ENCODE measurements around the gene TENT5C. TPM values are rescaled to one million over a fixed set of nuclear protein-coding genes. Genes with fewer than 3 reads are reported as not detected.
A peak's percentile ranks its signal among the peaks of the same experiment; 100 is the strongest.

The TENT5C gene
- total and polyA plus RNA-seq, 7 donors = 1.5 to 31.4 (median 9.7) TPM

DNA sequence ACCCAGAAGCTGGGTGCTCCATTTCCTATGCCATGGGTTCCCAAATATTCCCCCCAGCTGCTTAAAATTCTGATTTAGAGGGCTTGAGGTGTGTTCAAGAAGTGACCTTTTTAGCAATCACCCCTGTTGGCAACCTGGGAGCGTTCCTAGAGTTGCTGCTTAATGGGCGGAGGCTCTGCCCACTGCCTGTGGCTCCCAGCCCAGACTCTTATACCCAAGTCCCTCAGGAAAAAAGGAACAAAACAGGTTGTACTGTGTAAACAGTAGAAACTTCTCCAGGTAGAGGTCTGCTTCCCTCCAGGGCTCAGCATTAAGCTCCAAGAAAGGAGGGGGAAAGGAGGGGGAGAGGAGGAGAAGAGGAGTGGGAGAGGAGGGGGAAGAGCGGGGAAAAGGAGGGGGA, 14.6 kb upstream of the TENT5C start:
- DNase-seq (no peak), ATAC-seq (no peak)
- Histone ChIP-seq H3K27ac (peak overlapping the region; percentile 61), H3K27me3 (ENCODE audit: insufficient read depth in 3 of 3, low read length in 2 of 3) (no peaks in the 10 kb centered on the region), H3K9me3 (no peaks in the 10 kb centered on the region), H3K36me3 (ENCODE audit: insufficient read depth in 1 of 2, low read depth in 1 of 2) (no peaks in the 10 kb centered on the region), H3K4me1 (peaks cover 15% of the 10 kb centered on the region), H3K4me3 (no peak overlapping the region)
- TF ChIP-seq, protein P1, sequence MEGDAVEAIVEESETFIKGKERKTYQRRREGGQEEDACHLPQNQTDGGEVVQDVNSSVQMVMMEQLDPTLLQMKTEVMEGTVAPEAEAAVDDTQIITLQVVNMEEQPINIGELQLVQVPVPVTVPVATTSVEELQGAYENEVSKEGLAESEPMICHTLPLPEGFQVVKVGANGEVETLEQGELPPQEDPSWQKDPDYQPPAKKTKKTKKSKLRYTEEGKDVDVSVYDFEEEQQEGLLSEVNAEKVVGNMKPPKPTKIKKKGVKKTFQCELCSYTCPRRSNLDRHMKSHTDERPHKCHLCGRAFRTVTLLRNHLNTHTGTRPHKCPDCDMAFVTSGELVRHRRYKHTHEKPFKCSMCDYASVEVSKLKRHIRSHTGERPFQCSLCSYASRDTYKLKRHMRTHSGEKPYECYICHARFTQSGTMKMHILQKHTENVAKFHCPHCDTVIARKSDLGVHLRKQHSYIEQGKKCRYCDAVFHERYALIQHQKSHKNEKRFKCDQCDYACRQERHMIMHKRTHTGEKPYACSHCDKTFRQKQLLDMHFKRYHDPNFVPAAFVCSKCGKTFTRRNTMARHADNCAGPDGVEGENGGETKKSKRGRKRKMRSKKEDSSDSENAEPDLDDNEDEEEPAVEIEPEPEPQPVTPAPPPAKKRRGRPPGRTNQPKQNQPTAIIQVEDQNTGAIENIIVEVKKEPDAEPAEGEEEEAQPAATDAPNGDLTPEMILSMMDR (IDR thresholded peaks at IDR 0.05) = no peak
- WGBS, 3 donors = 54 to 65% (median 59%) methylated on average over 3 of the region's 3 CpGs
- intact Hi-C loops (cut with DNase I) = no loop called here

DNA sequence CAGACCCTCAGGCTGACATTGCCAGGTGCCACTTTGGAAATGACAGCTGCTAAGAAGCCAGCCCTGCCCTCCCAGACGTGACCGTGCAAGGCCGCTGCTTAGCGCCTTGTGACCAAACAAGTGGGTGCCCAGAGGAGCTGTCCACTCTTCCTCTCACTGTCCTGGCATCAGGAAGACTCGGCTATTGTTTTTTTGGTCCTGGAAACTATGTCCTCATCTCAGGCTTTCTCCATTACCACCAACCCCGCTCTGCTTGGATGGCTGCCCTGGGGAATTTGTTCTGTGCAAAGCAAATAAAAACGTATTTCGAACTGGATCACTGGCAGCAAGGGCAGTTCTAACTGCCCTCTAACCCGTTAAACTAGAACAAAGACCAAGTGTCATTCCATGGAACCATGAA, 13.7 kb upstream of the TENT5C start:
- ATAC-seq = peak; percentile 45 to 62 (median 53)
- intact Hi-C loops (cut with DNase I) = no loop called here

DNA sequence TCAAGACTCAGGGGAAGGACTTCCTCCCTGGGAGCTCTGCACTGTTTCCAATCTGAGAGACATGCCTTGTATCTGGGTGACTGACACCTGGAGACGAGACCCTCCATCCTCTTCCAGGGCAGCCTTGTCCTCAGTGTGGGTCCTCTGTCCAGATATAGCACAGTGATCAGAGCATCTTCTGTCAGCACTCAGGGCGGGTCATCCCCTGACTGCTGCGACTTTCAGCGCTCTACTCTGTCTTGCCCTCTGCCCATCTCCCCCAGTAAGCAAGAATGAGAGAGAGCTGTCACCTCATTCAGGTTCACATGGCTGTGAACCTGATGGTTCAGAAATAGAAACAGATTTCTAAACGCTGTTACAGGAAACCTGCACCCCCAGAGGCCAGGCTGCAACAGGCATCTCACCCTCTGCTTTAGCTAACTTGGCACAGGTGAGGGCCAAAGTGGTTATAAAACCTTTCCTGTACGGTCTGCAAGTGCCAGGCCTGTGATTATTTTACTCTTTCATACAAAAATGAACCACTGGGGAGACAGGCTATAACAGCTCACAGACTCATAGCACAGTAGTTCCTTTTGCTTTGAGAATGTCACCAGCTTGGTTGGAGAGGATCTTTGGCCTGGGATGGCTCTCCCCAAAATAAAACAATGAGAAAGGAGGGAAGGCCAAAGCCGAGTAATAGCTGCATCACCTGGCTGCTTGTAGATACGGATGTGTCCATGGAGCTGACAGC, 11.4 kb upstream of the TENT5C start:
- H3K27ac ChIP-seq = peak overlapping the region; percentile 71
- WGBS, 3 donors = 30 to 40% (median 33%) methylated on average over 8 of the region's 8 CpGs
- intact Hi-C loops (cut with DNase I) = no loop called here

More for the DNA sequence above, 13.7 kb upstream of the TENT5C start:
- Histone ChIP-seq H3K4me1 (peaks cover 15% of the 10 kb centered on the region), H3K36me3 (ENCODE audit: insufficient read depth in 1 of 2, low read depth in 1 of 2) (no peaks in the 10 kb centered on the region), H3K27ac (peak overlapping the region; percentile 61), H3K27me3 (ENCODE audit: insufficient read depth in 3 of 3, low read length in 2 of 3) (no peaks in the 10 kb centered on the region), H3K4me3 (no peak overlapping the region), H3K9me3 (no peaks in the 10 kb centered on the region)
- DNase-seq = no peak
- TF ChIP-seq, protein P1 (IDR thresholded peaks at IDR 0.05) = no peak
- WGBS, 3 donors = 27 to 46% (median 31%) methylated on average over 9 of the region's 9 CpGs

DNA sequence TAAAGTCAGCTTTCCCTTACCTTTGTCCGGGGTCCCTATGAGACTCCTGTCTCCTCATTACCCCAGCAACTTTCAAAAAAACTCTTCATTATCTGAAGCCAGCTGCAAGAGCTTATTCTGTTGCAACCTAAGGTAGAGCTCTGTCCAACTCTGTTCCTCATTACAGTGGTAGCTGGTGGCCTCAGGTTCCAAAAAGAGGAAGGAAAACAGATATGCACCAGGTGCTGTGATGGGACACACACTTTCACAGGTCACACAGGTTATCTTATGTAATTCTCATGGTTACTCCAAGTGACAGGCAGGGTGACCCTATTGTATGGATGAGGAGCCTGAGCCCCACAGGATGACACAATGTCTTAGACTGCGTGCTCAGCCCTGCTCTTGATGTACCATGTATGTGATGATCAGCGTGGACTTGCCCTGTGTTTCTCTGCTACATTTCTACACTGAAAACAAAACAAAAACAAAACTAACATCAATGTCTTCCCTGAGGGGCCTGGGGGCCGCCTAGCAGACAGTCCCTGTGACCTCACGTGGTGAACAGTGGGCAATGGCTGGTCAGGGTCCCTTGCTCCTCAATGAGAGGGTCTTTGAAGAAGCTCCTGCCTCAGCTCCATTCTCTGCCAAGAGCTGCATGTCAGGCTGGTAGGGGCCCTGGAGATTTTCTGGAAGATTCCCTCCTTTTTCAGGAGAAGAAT, 9.7 kb upstream of the TENT5C start:
- ATAC-seq (no peak), DNase-seq (no peak)
- intact Hi-C loops (cut with DNase I) = no loop called here
- H3K27me3 ChIP-seq (ENCODE audit: insufficient read depth in 3 of 3, low read length in 2 of 3) = no peaks in the 10 kb centered on the region
- no peak overlapping the region for H3K4me3 ChIP-seq
- H3K4me1 ChIP-seq = peaks cover 36% of the 10 kb centered on the region
- no peaks in the 10 kb centered on the region for H3K9me3 ChIP-seq
- WGBS, 3 donors = 76 to 85% (median 78%) methylated on average over 5 of the region's 5 CpGs
- H3K36me3 ChIP-seq (ENCODE audit: insufficient read depth in 1 of 2, low read depth in 1 of 2) = no peaks in the 10 kb centered on the region
- TF ChIP-seq, protein P1 (IDR thresholded peaks at IDR 0.05) = no peak
- no peak overlapping the region for H3K27ac ChIP-seq

More for the DNA sequence above, 11.4 kb upstream of the TENT5C start:
- DNase-seq (peak in 1 of 2 donors; percentile 67), ATAC-seq (peak; percentile 74 to 87 (median 80))
- Histone ChIP-seq H3K4me1 (peaks cover 21% of the 10 kb centered on the region), H3K36me3 (ENCODE audit: insufficient read depth in 1 of 2, low read depth in 1 of 2) (no peaks in the 10 kb centered on the region), H3K9me3 (no peaks in the 10 kb centered on the region), H3K4me3 (no peak overlapping the region), H3K27me3 (ENCODE audit: insufficient read depth in 3 of 3, low read length in 2 of 3) (no peaks in the 10 kb centered on the region)
- TF ChIP-seq, protein P1 (IDR thresholded peaks at IDR 0.05) = peak; percentile 6
